ENCODE data around the gene CEP164. TPM values are rescaled to one million over a fixed set of nuclear protein-coding genes. Genes with fewer than 3 reads are reported as not detected.
"Not testable (repeated sequence)": the region's sequence is repeated elsewhere in the genome, so short reads cannot be mapped to it uniquely, and the experiment has no call there.

CEP164 gene
- total RNA-seq, 1 experiment from 2014 or later = 37.5 TPM

- no peak for DNase-seq (ENCODE audit: low read depth)
Observed at GRCh38 chr11:117392001-117392690, 64.5 kb downstream of the CEP164 start.

- DNase-seq (ENCODE audit: low read depth) = no peak
Observed at GRCh38 chr11:117392979-117393378, 65.3 kb downstream of the CEP164 start.

GRCh38 chr11:117394221-117394925 lies 66.7 kb downstream of the CEP164 start:
- no peak for DNase-seq (ENCODE audit: low read depth)

DNA sequence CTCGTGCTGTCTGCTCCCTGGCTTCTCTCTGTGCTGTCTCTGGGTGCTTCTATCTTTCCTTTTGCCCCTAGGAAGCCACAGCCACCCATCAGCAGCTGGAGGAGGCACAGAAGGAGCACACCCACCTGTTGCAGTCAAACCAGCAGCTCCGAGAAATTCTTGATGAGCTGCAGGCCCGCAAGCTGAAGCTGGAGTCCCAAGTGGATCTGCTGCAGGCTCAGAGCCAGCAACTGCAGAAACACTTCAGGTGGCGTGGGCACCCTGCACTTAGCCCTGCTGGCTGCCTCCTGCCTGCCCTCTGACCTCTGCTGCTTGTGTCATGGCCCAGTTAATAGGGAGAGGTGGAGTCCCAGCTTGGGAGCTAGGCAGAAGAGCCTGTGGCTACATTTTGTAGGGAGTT lies 67.8 kb downstream of the CEP164 start:
- no peak for DNase-seq (ENCODE audit: low read depth)

GRCh38 chr11:117396970-117397369 lies 69.3 kb downstream of the CEP164 start:
- no peak for DNase-seq (ENCODE audit: low read depth)

GRCh38 chr11:117398618-117399017 lies 71.0 kb downstream of the CEP164 start:
- DNase-seq (ENCODE audit: low read depth) = not testable (repeated sequence)

DNA sequence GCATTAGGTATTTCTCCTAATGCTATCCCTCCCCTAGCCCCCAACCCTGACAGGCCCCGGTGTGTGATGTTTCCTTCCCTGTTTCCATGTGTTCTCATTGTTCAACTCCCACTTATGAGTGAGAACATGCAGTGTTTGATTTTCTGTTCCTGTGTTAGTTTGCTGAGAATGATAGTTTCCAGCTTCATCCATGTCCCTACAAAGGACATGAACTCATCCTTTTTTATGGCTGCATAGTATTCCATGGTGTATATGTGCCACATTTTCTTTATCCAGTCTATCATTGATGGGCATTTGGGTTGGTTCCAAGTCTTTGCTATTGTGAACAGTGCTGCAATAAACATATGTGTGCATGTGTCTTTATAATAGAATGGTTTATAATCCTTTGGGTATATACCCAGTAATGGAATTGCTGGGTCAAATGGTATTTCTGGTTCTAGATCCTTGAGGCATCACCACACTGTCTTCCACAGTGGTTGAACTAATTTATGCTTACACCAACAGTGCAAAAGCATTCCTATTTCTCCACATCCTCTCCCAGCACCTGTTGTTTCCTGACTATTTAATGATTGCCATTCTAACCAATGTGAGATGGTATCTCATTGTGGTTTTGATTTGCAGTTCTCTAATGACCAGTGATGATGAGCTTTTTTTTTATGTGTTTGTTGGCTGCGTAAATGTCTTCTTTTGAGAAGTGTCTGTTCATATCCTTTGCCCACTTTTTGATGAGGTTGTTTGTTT lies 71.6 kb downstream of the CEP164 start:
- DNase-seq (ENCODE audit: low read depth) = peak; percentile 17

DNA sequence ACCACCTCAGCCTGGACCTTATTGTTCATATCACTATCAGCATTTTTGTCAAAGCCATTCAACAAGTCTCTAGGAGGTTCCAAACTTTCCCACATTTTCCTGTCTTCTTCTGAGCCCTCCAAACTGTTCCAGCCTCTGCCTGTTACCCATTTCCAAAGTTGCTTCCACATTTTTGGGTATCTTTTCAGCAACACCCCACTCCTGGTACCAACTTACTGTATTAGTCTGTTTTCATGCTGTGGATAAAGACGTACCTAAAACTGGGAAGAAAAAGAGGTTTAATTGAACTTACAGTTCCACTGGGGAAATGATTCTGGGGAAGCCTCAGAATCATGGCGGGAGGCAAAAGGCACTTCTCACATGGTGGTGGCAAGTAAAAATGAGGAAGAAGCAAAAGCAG lies 78.2 kb downstream of the CEP164 start:
- not testable (repeated sequence) for DNase-seq (ENCODE audit: low read depth)

GRCh38 chr11:117407016-117407415 lies 79.4 kb downstream of the CEP164 start:
- DNase-seq (ENCODE audit: low read depth) = no peak

GRCh38 chr11:117408356-117408755 lies 80.7 kb downstream of the CEP164 start:
- no peak for DNase-seq (ENCODE audit: low read depth)

GRCh38 chr11:117409511-117409910 lies 81.9 kb downstream of the CEP164 start:
- no peak for DNase-seq (ENCODE audit: low read depth)

GRCh38 chr11:117410238-117410637 lies 82.6 kb downstream of the CEP164 start:
- DNase-seq (ENCODE audit: low read depth) = no peak

DNA sequence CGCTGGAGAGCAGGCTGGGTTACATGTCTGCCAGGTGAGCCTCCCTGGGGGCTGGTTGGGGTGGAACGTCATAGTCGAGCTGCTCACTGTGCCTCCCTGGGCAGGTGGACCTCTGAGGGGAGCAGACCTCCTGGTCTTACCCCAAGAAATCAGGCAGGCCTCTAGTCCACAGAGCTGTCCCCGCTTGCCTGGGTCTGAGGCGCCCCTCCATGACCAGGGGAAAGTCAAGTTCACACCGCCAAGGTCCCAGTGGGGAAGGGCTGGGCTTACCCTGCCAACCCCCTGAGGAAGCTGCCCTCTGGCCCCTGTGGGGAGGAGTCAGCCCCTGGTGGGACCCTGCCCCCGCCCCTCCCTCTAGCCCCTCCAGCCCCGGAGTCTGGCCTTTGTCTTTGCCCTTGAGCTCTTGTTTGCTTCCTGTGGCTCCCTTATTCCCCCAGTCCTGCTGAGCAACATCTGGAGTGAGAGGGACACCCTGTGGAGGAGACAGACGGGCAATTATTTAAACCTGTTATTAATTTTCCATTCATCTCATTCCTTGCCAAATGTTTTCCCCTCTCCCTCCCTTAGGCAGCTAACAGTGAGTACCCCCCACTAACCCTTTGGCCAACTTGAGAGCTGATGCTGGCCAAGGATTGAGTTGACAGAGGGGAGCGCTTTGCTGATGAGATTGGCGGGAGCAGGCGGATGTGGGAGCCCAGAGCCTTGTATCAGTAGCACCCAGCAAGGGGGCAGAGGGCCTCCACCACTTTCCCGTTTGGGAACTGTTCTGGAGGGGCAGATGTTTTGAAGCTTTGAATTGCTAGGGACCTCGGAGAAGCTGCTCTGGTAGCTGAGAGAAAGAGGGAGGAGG lies 83.4 kb downstream of the CEP164 start:
- DNase-seq (ENCODE audit: low read depth) = no peak

- no peak for DNase-seq (ENCODE audit: low read depth)
Observed at GRCh38 chr11:117411736-117412135, 84.1 kb downstream of the CEP164 start.

DNA sequence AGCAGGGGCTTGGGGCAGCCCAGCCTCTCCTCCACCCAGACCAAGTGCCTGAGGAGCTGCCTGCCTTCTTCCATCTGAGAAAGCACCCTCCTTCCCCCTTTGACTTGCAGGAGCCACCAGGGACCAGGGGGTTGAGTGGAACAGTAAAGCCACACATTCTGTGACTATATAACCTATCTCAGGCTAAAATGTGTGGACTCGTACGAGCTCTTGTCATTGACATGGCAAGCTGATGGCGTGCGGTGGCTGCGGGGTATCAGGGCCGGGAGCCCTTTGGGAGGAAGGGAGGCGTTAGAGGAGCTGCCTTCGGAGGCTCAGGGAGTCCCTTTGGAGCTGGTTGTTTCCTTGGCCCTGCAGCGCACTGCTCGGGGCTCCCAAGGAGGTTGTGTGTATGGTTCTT lies 84.5 kb downstream of the CEP164 start:
- DNase-seq (ENCODE audit: low read depth) = no peak

GRCh38 chr11:117412653-117413275 lies 85.1 kb downstream of the CEP164 start:
- DNase-seq (ENCODE audit: low read depth) = no peak

DNA sequence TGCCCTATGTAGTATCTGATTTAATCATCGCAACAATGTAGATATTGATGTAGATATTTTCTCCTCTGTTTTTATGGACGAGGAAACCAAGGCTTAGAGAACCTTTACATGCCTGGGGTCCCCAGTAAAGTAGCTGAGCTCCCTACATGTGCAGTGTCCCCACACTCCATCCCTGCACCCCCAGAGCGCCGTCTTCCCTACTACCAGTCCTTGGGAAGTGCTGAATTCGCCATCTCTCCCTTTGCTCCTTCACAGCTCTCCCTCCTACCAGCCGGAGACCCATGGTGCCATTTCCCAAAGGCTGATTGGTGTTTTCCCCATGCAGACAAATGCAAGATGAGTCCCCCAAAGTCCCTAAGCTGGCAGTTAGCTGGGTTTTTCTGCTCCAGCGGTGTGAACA lies 86.0 kb downstream of the CEP164 start:
- no peak for DNase-seq (ENCODE audit: low read depth)

DNA sequence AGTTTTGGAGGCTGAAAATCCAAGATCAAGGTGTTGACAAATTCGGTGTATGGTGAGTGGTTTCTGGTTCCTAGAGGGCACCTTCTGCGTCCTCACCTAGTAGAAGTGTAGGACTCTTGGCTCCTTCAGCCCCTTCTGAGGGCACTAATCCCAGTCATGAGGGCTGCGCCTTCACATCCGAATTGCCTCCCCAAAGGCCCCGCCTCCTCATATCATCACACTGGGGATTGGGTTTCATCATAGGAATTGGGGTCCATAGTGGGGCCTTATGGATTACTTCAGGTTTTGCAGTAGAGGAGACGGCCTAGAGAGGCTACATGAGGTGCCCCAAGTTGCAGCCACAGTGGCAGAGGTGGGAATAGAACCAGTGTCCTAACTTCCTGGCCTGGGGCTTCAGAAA lies 87.1 kb downstream of the CEP164 start:
- DNase-seq (ENCODE audit: low read depth) = no peak

DNA sequence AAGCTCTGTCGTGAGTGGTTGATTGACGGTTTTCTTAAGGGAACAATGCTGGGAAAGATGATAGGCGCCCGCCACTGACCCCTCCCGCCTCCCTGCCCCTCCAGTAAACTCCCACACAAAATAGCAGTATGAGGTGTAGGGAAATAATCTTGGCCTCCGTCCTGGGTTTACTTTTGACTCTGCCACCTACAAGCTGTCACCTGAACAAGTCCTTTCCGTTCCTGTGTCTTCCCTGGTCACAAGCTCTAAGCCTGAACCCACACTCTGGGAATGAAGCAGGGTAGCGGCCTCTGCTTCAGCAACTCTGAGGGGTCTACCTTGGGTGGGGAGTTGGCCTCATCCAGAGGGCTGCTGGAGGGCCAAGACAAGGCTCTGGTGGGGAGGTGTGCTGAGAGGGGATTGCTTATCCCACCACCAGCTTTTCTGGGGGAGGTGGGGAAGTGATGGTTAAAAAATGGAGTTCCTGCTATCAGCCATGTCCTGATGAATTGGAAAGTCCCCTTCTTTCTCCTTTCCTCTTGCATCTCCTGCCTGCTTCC lies 87.8 kb downstream of the CEP164 start:
- no peak for DNase-seq (ENCODE audit: low read depth)

DNA sequence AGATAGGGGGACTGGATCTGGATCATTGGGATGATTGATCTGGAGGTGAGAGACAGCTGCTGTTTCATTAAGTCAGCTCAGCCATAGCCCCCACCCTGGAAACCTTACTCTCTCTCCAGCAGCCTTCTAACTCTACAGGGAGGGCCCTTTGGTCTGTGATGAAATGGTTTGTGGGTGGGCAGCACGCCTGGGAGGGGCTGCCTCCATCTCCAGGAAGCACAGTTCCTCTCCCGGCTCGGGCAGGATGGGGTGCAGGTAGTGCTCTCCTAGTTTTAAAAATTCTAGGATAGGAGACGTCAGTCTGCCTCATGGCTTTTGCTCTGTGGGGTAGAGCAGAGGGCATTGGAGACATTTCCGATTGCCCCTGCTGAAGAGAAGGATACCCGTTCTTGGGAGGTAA lies 89.7 kb downstream of the CEP164 start:
- no peak for DNase-seq (ENCODE audit: low read depth)

- no peak for DNase-seq (ENCODE audit: low read depth)
Observed at GRCh38 chr11:117417856-117418255, 90.2 kb downstream of the CEP164 start.

Data from LHCN-M2 (cell line).